ENCODE results near the gene EEF1AKMT2.

DNA sequence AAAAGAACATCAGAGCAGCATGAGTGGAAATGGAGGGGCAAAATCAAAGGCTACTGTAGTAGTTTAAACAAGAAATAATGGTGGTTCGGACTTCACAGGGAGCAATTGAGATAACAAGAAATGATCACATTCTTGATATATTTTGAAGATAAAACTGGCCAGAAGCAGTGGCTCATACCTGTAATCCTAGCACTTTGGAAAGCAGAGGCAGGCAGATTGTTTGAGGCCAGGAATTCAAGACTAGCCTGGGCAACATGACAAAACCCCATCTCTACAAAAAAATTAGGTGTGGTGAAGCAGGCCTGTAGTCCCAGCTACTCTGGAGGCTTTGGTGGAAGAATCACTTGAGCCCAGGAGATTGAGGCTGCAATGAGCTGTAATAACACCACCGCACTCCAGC, 22.9 kb downstream of the EEF1AKMT2 start:
- TF ChIP-seq, protein P1, sequence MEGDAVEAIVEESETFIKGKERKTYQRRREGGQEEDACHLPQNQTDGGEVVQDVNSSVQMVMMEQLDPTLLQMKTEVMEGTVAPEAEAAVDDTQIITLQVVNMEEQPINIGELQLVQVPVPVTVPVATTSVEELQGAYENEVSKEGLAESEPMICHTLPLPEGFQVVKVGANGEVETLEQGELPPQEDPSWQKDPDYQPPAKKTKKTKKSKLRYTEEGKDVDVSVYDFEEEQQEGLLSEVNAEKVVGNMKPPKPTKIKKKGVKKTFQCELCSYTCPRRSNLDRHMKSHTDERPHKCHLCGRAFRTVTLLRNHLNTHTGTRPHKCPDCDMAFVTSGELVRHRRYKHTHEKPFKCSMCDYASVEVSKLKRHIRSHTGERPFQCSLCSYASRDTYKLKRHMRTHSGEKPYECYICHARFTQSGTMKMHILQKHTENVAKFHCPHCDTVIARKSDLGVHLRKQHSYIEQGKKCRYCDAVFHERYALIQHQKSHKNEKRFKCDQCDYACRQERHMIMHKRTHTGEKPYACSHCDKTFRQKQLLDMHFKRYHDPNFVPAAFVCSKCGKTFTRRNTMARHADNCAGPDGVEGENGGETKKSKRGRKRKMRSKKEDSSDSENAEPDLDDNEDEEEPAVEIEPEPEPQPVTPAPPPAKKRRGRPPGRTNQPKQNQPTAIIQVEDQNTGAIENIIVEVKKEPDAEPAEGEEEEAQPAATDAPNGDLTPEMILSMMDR (conservative IDR thresholded peaks at IDR 0.05), result no peak
- no peak for TF ChIP-seq ZFX (IDR thresholded peaks at IDR 0.05)
